Vagina (tissue), 2 donors: ENCODE measurements around the gene RPL22.

Experiments
- POLR2A ChIP-seq, 2 donors: fragments of 450-650 bp; IDR thresholded peaks; one replicate each; pipeline ENCODE4 v1.6.1; 2017; ENCODE audit warnings: antibody characterized with exemption in 2 of 2, mild to moderate bottlenecking in 2 of 2, moderate library complexity in 2 of 2
- TF ChIP-seq, protein P1 (sequence below), 3 experiments: fragments of 450-650 bp in 2 of 3; fragments of 200-600 bp in 1 of 3; sonication (generic) in 1 of 3; IDR thresholded peaks; one replicate each; pipeline ENCODE4 v1.5.1; 2017 to 2019; ENCODE audit warnings: antibody characterized with exemption in 3 of 3, mild to moderate bottlenecking in 2 of 3, moderate library complexity in 2 of 3

- TF ChIP-seq, protein P1, sequence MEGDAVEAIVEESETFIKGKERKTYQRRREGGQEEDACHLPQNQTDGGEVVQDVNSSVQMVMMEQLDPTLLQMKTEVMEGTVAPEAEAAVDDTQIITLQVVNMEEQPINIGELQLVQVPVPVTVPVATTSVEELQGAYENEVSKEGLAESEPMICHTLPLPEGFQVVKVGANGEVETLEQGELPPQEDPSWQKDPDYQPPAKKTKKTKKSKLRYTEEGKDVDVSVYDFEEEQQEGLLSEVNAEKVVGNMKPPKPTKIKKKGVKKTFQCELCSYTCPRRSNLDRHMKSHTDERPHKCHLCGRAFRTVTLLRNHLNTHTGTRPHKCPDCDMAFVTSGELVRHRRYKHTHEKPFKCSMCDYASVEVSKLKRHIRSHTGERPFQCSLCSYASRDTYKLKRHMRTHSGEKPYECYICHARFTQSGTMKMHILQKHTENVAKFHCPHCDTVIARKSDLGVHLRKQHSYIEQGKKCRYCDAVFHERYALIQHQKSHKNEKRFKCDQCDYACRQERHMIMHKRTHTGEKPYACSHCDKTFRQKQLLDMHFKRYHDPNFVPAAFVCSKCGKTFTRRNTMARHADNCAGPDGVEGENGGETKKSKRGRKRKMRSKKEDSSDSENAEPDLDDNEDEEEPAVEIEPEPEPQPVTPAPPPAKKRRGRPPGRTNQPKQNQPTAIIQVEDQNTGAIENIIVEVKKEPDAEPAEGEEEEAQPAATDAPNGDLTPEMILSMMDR (IDR thresholded peaks at IDR 0.05) = no peak
- no peak for TF ChIP-seq POLR2A (IDR thresholded peaks at IDR 0.05)
These were observed 36.6 kb downstream of the RPL22 start for GRCh38 chr1:6162773-6163172.
